Keratinocyte (primary cell): ENCODE results near the gene MMEL1. TPM values are rescaled to one million over a fixed set of nuclear protein-coding genes. Genes with fewer than 3 reads are reported as not detected.
A peak's percentile ranks its signal among the peaks of the same experiment; 100 is the strongest.

ENCODE experiments used
- DNase-seq: peaks from one replicate; pipeline ENCODE4 v3.0.0-alpha.2; 2011; ENCODE audit warnings: low read depth, missing footprints, low spot score
- FAIRE-seq: peaks from 2 replicates; lab custom pipeline; 2011; peaks lifted over from hg19 to GRCh38; lab: Jason Lieb, UNC
- H2AFZ ChIP-seq: 2 replicates; pipeline ENCODE4 v1.6.0; 2012; ENCODE audit warnings: low read length, control low read depth, inconsistent platforms; ENCODE audit not compliant: control insufficient read depth
- H3K27ac ChIP-seq: 2 replicates; pipeline ENCODE4 v1.5.1; 2011; ENCODE audit warnings: low read length; ENCODE audit not compliant: control insufficient read depth, insufficient read depth
- H3K27me3 ChIP-seq: 3 replicates; pipeline ENCODE4 v1.6.0; 2011; ENCODE audit warnings: low read length; ENCODE audit not compliant: control insufficient read depth, insufficient read depth; ENCODE audit errors: extremely low read depth
- H3K36me3 ChIP-seq, 2 experiments: 2 replicates in 1 of 2; 3 replicates in 1 of 2; pipeline ENCODE4 v1.5.1; 2011; ENCODE audit warnings: low read length in 2 of 2, mild to moderate bottlenecking in 1 of 2; ENCODE audit not compliant: control insufficient read depth in 2 of 2, insufficient read depth in 2 of 2; ENCODE audit errors: extremely low read depth in 1 of 2
- H3K4me1 ChIP-seq: 3 replicates; pipeline ENCODE4 v1.5.1; 2011; ENCODE audit warnings: low read length; ENCODE audit not compliant: control insufficient read depth, insufficient read depth; ENCODE audit errors: extremely low read depth
- H3K4me2 ChIP-seq: 3 replicates; pipeline ENCODE4 v1.6.0; 2011; ENCODE audit warnings: low read depth, low read length; ENCODE audit not compliant: control insufficient read depth, insufficient read depth; ENCODE audit errors: extremely low read depth
- H3K4me3 ChIP-seq, 3 experiments: fragments of 200-600 bp in 1 of 3; sonication (generic) in 1 of 3; 2 replicates in 2 of 3; 3 replicates in 1 of 3; pipeline ENCODE4 v1.5.1; 2011 to 2016; ENCODE audit warnings: low read length in 3 of 3, mild to moderate bottlenecking in 3 of 3, control low read depth in 2 of 3, inconsistent platforms in 1 of 3, low read depth in 1 of 3, mixed read lengths in 1 of 3, mixed run types in 1 of 3, moderate library complexity in 1 of 3; ENCODE audit not compliant: control insufficient read depth in 2 of 3, insufficient read depth in 2 of 3; ENCODE audit errors: extremely low read depth in 1 of 3
- H3K79me2 ChIP-seq: 2 replicates; pipeline ENCODE4 v1.6.0; 2012; ENCODE audit warnings: low read length; ENCODE audit not compliant: control insufficient read depth, insufficient read depth
- H3K9ac ChIP-seq: 3 replicates; pipeline ENCODE4 v1.6.0; 2011; ENCODE audit warnings: low read length; ENCODE audit not compliant: control insufficient read depth, insufficient read depth; ENCODE audit errors: extremely low read depth
- H3K9me1 ChIP-seq: 3 replicates; pipeline ENCODE4 v1.6.0; 2011; ENCODE audit warnings: low read length; ENCODE audit not compliant: control insufficient read depth, insufficient read depth; ENCODE audit errors: extremely low read depth
- H3K9me3 ChIP-seq: 2 replicates; pipeline ENCODE4 v1.5.1; 2012; ENCODE audit warnings: low read depth, low read length; ENCODE audit not compliant: control insufficient read depth
- H4K20me1 ChIP-seq: 3 replicates; pipeline ENCODE4 v1.6.0; 2011; ENCODE audit warnings: low read length; ENCODE audit not compliant: control insufficient read depth, insufficient read depth; ENCODE audit errors: extremely low read depth
- EZH2 ChIP-seq: IDR thresholded peaks from one replicate; pipeline ENCODE4 v1.6.1; 2012; ENCODE audit warnings: inconsistent platforms, mild to moderate bottlenecking, low read length, moderate library complexity
- dilution Hi-C: fragments of 300-500 bp; cut with MboI; formaldehyde crosslinking; loops from one replicate; pipeline ENCODE4 v1.7.0; 2020; ENCODE audit warnings: low sequenced_read_pairs; ENCODE audit not compliant: extremely low pct_ligation_motif_present
- polyA plus RNA-seq, 5 experiments: library from polyadenylated mRNA; depleted of rRNA in 3 of 5; stranded (reverse) in 3 of 5; stranded (forward) in 1 of 5; unstranded in 1 of 5; fragments of >200 nt; gene quantifications; 1 replicate in 1 of 5; 2 replicates in 3 of 5; 3 replicates in 1 of 5; pipeline versions ENCODE4 v1.2.1 to v1.2.3, GENCODE V29; 2011 to 2012; ENCODE audit warnings: missing spikeins in 2 of 5, low read depth in 1 of 5, low replicate concordance in 1 of 5
- TF ChIP-seq, protein P1 (sequence below), 3 experiments: IDR thresholded peaks in 1 of 3; conservative IDR thresholded peaks in 1 of 3; optimal IDR thresholded peaks in 1 of 3; 2 replicates in 2 of 3; 3 replicates in 1 of 3; pipeline versions ENCODE3 to v1.5.1; 2011; ENCODE audit warnings: low read length in 3 of 3, mild to moderate bottlenecking in 3 of 3, moderate library complexity in 2 of 3, control low read depth in 1 of 3, inconsistent platforms in 1 of 3; ENCODE audit not compliant: insufficient read depth in 2 of 3; ENCODE audit errors: extremely low read depth in 1 of 3

The MMEL1 gene
- polyA plus RNA-seq, 1 donor (not counting 4 experiments of a cell fraction or from before 2014, with no cell fraction given): not detected

DNA sequence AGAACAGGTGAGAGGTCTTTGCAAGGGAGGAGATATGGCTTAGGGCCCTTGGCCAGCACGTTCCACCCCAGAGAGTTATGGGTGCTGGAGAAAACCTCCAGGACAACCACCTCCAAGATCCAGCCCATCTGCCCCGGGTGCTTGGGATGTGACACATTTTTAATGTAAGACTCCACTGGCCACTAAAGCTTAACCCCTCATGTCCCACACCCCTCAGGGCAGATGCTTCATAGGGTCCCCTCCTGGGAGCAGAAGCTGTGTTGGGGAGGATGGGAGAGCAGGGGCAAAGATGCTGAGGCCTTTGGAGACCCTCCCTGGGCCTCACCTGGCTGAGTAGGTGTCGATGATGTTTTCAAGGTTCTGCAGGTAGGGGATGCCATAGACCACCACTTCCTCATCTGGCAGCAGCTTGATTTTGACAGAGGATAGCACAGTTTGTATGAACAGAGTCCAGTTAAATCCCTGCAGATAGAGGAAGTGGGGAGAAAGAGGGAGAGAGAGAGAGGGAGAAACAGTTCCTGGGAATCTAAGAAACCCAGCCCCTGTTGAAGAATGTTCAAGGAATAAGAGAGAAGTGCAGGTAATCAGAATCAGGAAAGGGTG is 34.4 kb downstream of the MMEL1 start:
- Histone ChIP-seq H3K9me3 (no peaks in the 10 kb centered on the region), H3K27me3 (no peaks in the 10 kb centered on the region), H3K9me1 (no peaks in the 10 kb centered on the region), H3K4me1 (no peaks in the 10 kb centered on the region), H3K79me2 (no peaks in the 10 kb centered on the region), H4K20me1 (no peaks in the 10 kb centered on the region), H3K36me3 (no peaks in the 10 kb centered on the region), H3K27ac (no peak overlapping the region), H3K9ac (no peak overlapping the region), H3K4me3 (no peak overlapping the region), H3K4me2 (no peak overlapping the region), H2AFZ (no peak overlapping the region)
- FAIRE-seq: no peak
- dilution Hi-C loops: no loop called here
- no peak for DNase-seq
- TF ChIP-seq, protein P1, sequence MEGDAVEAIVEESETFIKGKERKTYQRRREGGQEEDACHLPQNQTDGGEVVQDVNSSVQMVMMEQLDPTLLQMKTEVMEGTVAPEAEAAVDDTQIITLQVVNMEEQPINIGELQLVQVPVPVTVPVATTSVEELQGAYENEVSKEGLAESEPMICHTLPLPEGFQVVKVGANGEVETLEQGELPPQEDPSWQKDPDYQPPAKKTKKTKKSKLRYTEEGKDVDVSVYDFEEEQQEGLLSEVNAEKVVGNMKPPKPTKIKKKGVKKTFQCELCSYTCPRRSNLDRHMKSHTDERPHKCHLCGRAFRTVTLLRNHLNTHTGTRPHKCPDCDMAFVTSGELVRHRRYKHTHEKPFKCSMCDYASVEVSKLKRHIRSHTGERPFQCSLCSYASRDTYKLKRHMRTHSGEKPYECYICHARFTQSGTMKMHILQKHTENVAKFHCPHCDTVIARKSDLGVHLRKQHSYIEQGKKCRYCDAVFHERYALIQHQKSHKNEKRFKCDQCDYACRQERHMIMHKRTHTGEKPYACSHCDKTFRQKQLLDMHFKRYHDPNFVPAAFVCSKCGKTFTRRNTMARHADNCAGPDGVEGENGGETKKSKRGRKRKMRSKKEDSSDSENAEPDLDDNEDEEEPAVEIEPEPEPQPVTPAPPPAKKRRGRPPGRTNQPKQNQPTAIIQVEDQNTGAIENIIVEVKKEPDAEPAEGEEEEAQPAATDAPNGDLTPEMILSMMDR (optimal IDR thresholded peaks at IDR 0.05 in 1 of 3, IDR thresholded peaks at IDR 0.05 in 1 of 3, conservative IDR thresholded peaks at IDR 0.05 in 1 of 3; ENCODE audit: extremely low read depth in 1 of 3, insufficient read depth in 2 of 3, low read length in 3 of 3): peak in 1 of 3 experiments; percentile 31
- no peak for TF ChIP-seq EZH2

DNA sequence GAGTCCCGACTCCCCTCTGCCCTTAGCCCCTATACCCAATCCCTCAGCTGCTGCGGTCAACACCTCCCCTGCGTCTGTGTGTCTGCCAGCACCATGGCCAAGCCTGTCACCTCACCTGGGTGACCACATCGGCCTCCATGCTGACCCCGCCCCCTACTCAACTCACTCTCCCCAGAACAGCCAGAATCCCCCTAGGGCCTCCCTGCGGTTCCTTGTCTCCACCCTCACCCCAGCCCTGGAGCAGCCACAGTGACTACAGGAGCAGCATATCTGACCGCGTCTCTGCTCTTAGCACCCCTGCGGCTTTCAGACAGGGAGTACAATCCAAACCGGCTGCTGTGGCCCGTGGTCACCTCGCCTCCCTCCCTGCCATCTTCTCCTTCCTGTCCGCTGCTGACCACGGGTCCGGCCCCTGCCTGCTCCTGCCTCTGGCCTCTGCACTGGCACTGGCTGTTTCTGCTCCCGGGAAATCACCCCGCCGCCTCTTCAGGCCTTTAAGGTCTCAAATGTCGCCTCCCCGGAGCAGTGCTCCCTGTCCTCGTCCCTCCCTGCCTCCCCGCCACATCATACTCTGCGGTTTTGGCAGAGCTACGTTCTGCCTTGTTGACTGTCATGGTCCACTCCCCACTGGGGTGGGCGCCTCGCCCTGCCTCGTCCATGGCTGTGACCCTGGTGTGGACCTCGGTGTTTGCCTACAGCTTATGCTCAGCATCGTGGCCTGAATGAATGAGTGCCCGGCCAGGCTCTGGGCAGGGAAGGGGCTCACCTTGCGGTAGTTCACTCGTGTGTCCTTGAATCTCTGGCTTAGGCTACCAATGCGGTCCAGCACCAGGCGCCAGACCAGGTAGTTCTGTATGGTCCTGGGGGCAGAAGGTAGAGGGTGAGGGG is 35.1 kb downstream of the MMEL1 start:
- Histone ChIP-seq H2AFZ (no peak overlapping the region), H4K20me1 (no peaks in the 10 kb centered on the region), H3K9ac (no peak overlapping the region), H3K4me1 (no peaks in the 10 kb centered on the region), H3K4me2 (no peak overlapping the region), H3K4me3 (no peak overlapping the region), H3K9me1 (no peaks in the 10 kb centered on the region), H3K36me3 (no peaks in the 10 kb centered on the region), H3K79me2 (no peaks in the 10 kb centered on the region), H3K9me3 (no peaks in the 10 kb centered on the region), H3K27me3 (no peaks in the 10 kb centered on the region), H3K27ac (no peak overlapping the region)
- dilution Hi-C loops: no loop called here
- no peak for FAIRE-seq
- TF ChIP-seq, protein P1 (optimal IDR thresholded peaks at IDR 0.05 in 1 of 3, IDR thresholded peaks at IDR 0.05 in 1 of 3, conservative IDR thresholded peaks at IDR 0.05 in 1 of 3; ENCODE audit: extremely low read depth in 1 of 3, insufficient read depth in 2 of 3, low read length in 3 of 3): no peak
- no peak for TF ChIP-seq EZH2
- no peak for DNase-seq
